Endothelial cell of umbilical vein (primary cell): Measurements from ENCODE around the gene KIF26B.

Experiments used
- CTCF ChIP-seq, 2 donors: IDR thresholded peaks; 1 replicate in 1 of 2; 2 replicates in 1 of 2; pipeline ENCODE4 v1.5.1; 2011; ENCODE audit warnings: low read length in 2 of 2, mild to moderate bottlenecking in 2 of 2, moderate library complexity in 2 of 2, control low read depth in 1 of 2, inconsistent platforms in 1 of 2, low read depth in 1 of 2; ENCODE audit not compliant: insufficient read depth in 1 of 2; ENCODE audit errors: extremely low read depth in 1 of 2
- EZH2 ChIP-seq: IDR thresholded peaks from 2 replicates; pipeline ENCODE4 v1.6.1; 2012; ENCODE audit warnings: borderline replicate concordance, low read depth, mild to moderate bottlenecking, moderate library complexity, low read length, inconsistent platforms; ENCODE audit not compliant: severe bottlenecking
- GATA2 ChIP-seq: IDR thresholded peaks from 2 replicates; pipeline ENCODE4 v1.7.0; 2011; ENCODE audit warnings: low read depth, mild to moderate bottlenecking, moderate library complexity, mixed read lengths, low read length; ENCODE audit not compliant: insufficient read length, insufficient read depth
- JUN ChIP-seq: IDR thresholded peaks from 2 replicates; pipeline ENCODE4 v1.6.1; 2011; ENCODE audit warnings: borderline replicate concordance, low read depth; ENCODE audit not compliant: insufficient read length, insufficient read depth
- MAX ChIP-seq: IDR thresholded peaks from 2 replicates; pipeline ENCODE4 v1.6.1; 2011; ENCODE audit not compliant: insufficient read depth, insufficient read length
- MYC ChIP-seq: IDR thresholded peaks from one replicate; pipeline ENCODE4 v1.6.1; 2011; ENCODE audit warnings: mild to moderate bottlenecking, low read depth, low read length
- POLR2A ChIP-seq: IDR thresholded peaks from 2 replicates; pipeline ENCODE4 v1.6.1; 2012; ENCODE audit warnings: low read depth, mild to moderate bottlenecking, control low read depth, low read length
- POLR2AphosphoS5 ChIP-seq: IDR thresholded peaks from 2 replicates; pipeline ENCODE4 v1.6.1; 2012; ENCODE audit warnings: low read depth, mild to moderate bottlenecking, control low read depth, low read length, moderate library complexity; ENCODE audit not compliant: insufficient read depth

- TF ChIP-seq POLR2AphosphoS5 (no peak), CTCF (IDR thresholded peaks at IDR 0.05; ENCODE audit: extremely low read depth in 1 of 2, insufficient read depth in 1 of 2, low read depth in 1 of 2, low read length in 2 of 2) (no peak), EZH2 (no peak), POLR2A (no peak), GATA2 (no peak), MYC (no peak), JUN (no peak), MAX (no peak)
These were observed 593.5 kb downstream of the KIF26B start for GRCh38 chr1:245748240-245748639.
